Lower leg skin (tissue), 3 donors: ENCODE data around the gene QRICH1.

Experiments
- POLR2A ChIP-seq, 2 donors: fragments of 450-650 bp; IDR thresholded peaks; one replicate each; pipeline ENCODE4 v1.6.1; 2016 to 2017; ENCODE audit warnings: antibody characterized with exemption in 2 of 2, mild to moderate bottlenecking in 1 of 2, moderate library complexity in 1 of 2
- TF ChIP-seq, protein P1 (sequence below), 3 donors: fragments of 450-650 bp; IDR thresholded peaks; one replicate each; pipeline ENCODE4 v1.5.1; 2016; ENCODE audit warnings: antibody characterized with exemption in 3 of 3, mild to moderate bottlenecking in 3 of 3, moderate library complexity in 2 of 3

DNA sequence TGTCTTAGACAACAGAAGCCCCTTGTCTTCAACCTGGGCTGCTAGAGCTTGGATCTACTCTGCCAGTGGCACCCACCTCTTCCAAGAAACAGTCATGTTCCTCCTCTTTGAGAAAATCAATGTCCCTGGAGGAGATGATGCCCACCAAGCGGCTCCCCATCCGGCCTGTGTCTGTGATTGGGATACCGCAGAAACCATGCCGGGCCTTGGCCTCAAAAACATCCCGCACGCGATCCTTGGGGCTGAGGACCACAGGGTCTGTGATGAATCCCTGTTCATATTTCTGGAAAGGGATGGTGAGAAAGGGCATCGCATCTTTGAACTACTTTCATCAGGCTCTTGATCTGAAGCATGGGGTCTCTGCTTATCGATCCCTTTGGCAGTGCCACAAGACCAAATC is 66.2 kb downstream of the QRICH1 start:
- TF ChIP-seq POLR2A (IDR thresholded peaks at IDR 0.05) = no peak
- TF ChIP-seq, protein P1, sequence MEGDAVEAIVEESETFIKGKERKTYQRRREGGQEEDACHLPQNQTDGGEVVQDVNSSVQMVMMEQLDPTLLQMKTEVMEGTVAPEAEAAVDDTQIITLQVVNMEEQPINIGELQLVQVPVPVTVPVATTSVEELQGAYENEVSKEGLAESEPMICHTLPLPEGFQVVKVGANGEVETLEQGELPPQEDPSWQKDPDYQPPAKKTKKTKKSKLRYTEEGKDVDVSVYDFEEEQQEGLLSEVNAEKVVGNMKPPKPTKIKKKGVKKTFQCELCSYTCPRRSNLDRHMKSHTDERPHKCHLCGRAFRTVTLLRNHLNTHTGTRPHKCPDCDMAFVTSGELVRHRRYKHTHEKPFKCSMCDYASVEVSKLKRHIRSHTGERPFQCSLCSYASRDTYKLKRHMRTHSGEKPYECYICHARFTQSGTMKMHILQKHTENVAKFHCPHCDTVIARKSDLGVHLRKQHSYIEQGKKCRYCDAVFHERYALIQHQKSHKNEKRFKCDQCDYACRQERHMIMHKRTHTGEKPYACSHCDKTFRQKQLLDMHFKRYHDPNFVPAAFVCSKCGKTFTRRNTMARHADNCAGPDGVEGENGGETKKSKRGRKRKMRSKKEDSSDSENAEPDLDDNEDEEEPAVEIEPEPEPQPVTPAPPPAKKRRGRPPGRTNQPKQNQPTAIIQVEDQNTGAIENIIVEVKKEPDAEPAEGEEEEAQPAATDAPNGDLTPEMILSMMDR (IDR thresholded peaks at IDR 0.05) = no peak
